IPS DF 4.7 (cell line): ENCODE measurements around the gene RIMBP2.
"Not testable (repeated sequence)": the region's sequence is repeated elsewhere in the genome, so short reads cannot be mapped to it uniquely, and the experiment has no call there.

ENCODE experiments used
- DNase-seq: peaks from one replicate; pipeline ENCODE4 v3.0.0-alpha.2; 2013; ENCODE audit warnings: low spot score; ENCODE audit errors: extremely low read depth

The RIMBP2 gene

GRCh38 chr12:130658145-130658911 lies 57.8 kb downstream of the RIMBP2 start:
- no peak for DNase-seq

- no peak for DNase-seq
These were observed 59.7 kb downstream of the RIMBP2 start for GRCh38 chr12:130656411-130656810.

- DNase-seq = no peak
These were observed 60.2 kb downstream of the RIMBP2 start for GRCh38 chr12:130655881-130656280.

GRCh38 chr12:130655010-130655409 lies 61.1 kb downstream of the RIMBP2 start:
- DNase-seq = no peak

- no peak for DNase-seq
These were observed 64.7 kb downstream of the RIMBP2 start for GRCh38 chr12:130651188-130651959.

- no peak for DNase-seq
These were observed 66.0 kb downstream of the RIMBP2 start for GRCh38 chr12:130650131-130650530.

GRCh38 chr12:130649101-130650045 lies 66.7 kb downstream of the RIMBP2 start:
- no peak for DNase-seq

GRCh38 chr12:130647814-130648213 lies 68.3 kb downstream of the RIMBP2 start:
- no peak for DNase-seq

- DNase-seq = no peak
These were observed 69.3 kb downstream of the RIMBP2 start for GRCh38 chr12:130646716-130647370.

GRCh38 chr12:130646191-130646590 lies 69.9 kb downstream of the RIMBP2 start:
- not testable (repeated sequence) for DNase-seq

- no peak for DNase-seq
These were observed 70.3 kb downstream of the RIMBP2 start for GRCh38 chr12:130645751-130646150.

GRCh38 chr12:130644566-130644965 lies 71.5 kb downstream of the RIMBP2 start:
- DNase-seq = no peak

- DNase-seq = no peak
These were observed 72.0 kb downstream of the RIMBP2 start for GRCh38 chr12:130644146-130644545.

GRCh38 chr12:130642856-130643255 lies 73.2 kb downstream of the RIMBP2 start:
- no peak for DNase-seq

GRCh38 chr12:130641533-130642184 lies 74.4 kb downstream of the RIMBP2 start:
- no peak for DNase-seq

- DNase-seq = no peak
These were observed 75.2 kb downstream of the RIMBP2 start for GRCh38 chr12:130640901-130641300.

GRCh38 chr12:130640496-130640895 lies 75.6 kb downstream of the RIMBP2 start:
- no peak for DNase-seq

- DNase-seq = no peak
These were observed 76.3 kb downstream of the RIMBP2 start for GRCh38 chr12:130639476-130640424.

- no peak for DNase-seq
These were observed 79.7 kb downstream of the RIMBP2 start for GRCh38 chr12:130636370-130636769.
